Activated naive CD4-positive, alpha-beta T cell treated with anti-CD3 and anti-CD28 coated beads, Interleukin-2, amount 50 U/mL, for 72 hours (primary cell): ENCODE data around the gene NHERF1. TPM values are rescaled to one million over a fixed set of nuclear protein-coding genes. Genes with fewer than 3 reads are reported as not detected.
A peak's percentile ranks its signal among the peaks of the same experiment; 100 is the strongest.

Experiments
- ATAC-seq, 2 donors: fragments of 150-1000 bp; cut with Tn5 transposase; 2 replicates each; pipeline ENCODE4 v1.10.0; 2021; ENCODE audit warnings: mild to moderate bottlenecking in 2 of 2, moderate library complexity in 2 of 2
- DNase-seq, 2 donors: peaks; one replicate each; pipeline ENCODE4 v3.0.0; 2021 to 2022; ENCODE audit warnings: low spot score in 2 of 2
- H3K27ac Mint-ChIP-seq, 2 donors: one replicate each; pipeline ENCODE4 v1.8.0; 2022; ENCODE audit warnings: mild to moderate bottlenecking in 2 of 2, mixed read lengths in 2 of 2
- H3K36me3 Mint-ChIP-seq, 2 donors: one replicate each; pipeline ENCODE4 v1.8.0; 2022; ENCODE audit warnings: mixed read lengths in 2 of 2
- H3K9me3 Mint-ChIP-seq, 2 donors: one replicate each; pipeline ENCODE4 v1.8.0; 2022; ENCODE audit warnings: mixed read lengths in 2 of 2
- total RNA-seq, 2 donors: library from RNA; stranded (reverse); gene quantifications; one replicate each; pipeline ENCODE4 v1.2.3, GENCODE V29; 2022

The NHERF1 gene
- total RNA-seq, 2 donors from 2014 or later = 59.0 to 114 TPM

GRCh38 chr17:74801896-74802295 is 53.5 kb downstream of the NHERF1 start:
- DNase-seq (no peak), ATAC-seq (no peak)
- Mint-ChIP-seq H3K27ac (peak overlapping the region in 1 of 2 donors; percentile 7), H3K36me3 (no peaks in the 10 kb centered on the region), H3K9me3 (no peaks in the 10 kb centered on the region)

- ATAC-seq = no peak
- no peaks in the 10 kb centered on the region for H3K36me3 Mint-ChIP-seq
Measured at GRCh38 chr17:74803388-74803930, 55.0 kb downstream of the NHERF1 start.

GRCh38 chr17:74803971-74804370 is 55.5 kb downstream of the NHERF1 start:
- ATAC-seq (no peak), DNase-seq (no peak)
- no peak overlapping the region for H3K27ac Mint-ChIP-seq
- no peaks in the 10 kb centered on the region for H3K9me3 Mint-ChIP-seq
- no peaks in the 10 kb centered on the region for H3K36me3 Mint-ChIP-seq

More at GRCh38 chr17:74803388-74803930, 55.0 kb downstream of the NHERF1 start:
- DNase-seq = no peak
- Mint-ChIP-seq H3K27ac (no peak overlapping the region), H3K9me3 (no peaks in the 10 kb centered on the region)

- no peak overlapping the region for H3K27ac Mint-ChIP-seq
- H3K36me3 Mint-ChIP-seq = no peaks in the 10 kb centered on the region
- DNase-seq = no peak
- no peaks in the 10 kb centered on the region for H3K9me3 Mint-ChIP-seq
- no peak for ATAC-seq
Measured at GRCh38 chr17:74804683-74805082, 56.3 kb downstream of the NHERF1 start.

GRCh38 chr17:74805591-74805991 is 57.2 kb downstream of the NHERF1 start:
- ATAC-seq (no peak), DNase-seq (no peak)

GRCh38 chr17:74806334-74806733 is 57.9 kb downstream of the NHERF1 start:
- Mint-ChIP-seq H3K27ac (no peak overlapping the region), H3K9me3 (no peaks in the 10 kb centered on the region), H3K36me3 (no peaks in the 10 kb centered on the region)
- no peak for ATAC-seq
- DNase-seq = no peak

More at GRCh38 chr17:74805591-74805991, 57.2 kb downstream of the NHERF1 start:
- no peaks in the 10 kb centered on the region for H3K36me3 Mint-ChIP-seq
- H3K27ac Mint-ChIP-seq = no peak overlapping the region
- H3K9me3 Mint-ChIP-seq = no peaks in the 10 kb centered on the region

- H3K9me3 Mint-ChIP-seq = no peaks in the 10 kb centered on the region
- no peak for ATAC-seq
- no peak overlapping the region for H3K27ac Mint-ChIP-seq
- no peaks in the 10 kb centered on the region for H3K36me3 Mint-ChIP-seq
- DNase-seq = no peak
Measured at GRCh38 chr17:74807441-74807840, 59.0 kb downstream of the NHERF1 start.

- no peak for ATAC-seq
- Mint-ChIP-seq H3K27ac (no peak overlapping the region), H3K36me3 (no peaks in the 10 kb centered on the region), H3K9me3 (no peaks in the 10 kb centered on the region)
- DNase-seq = no peak
Measured at GRCh38 chr17:74807925-74808324, 59.5 kb downstream of the NHERF1 start.

GRCh38 chr17:74808714-74809430 is 60.4 kb downstream of the NHERF1 start:
- H3K9me3 Mint-ChIP-seq = no peaks in the 10 kb centered on the region
- ATAC-seq (no peak), DNase-seq (no peak)
- no peaks in the 10 kb centered on the region for H3K36me3 Mint-ChIP-seq
- H3K27ac Mint-ChIP-seq = no peak overlapping the region

GRCh38 chr17:74810699-74811485 is 62.5 kb downstream of the NHERF1 start:
- no peak for ATAC-seq
- Mint-ChIP-seq H3K27ac (no peak overlapping the region), H3K36me3 (no peaks in the 10 kb centered on the region), H3K9me3 (no peaks in the 10 kb centered on the region)
- DNase-seq = no peak

GRCh38 chr17:74812109-74813009 is 63.9 kb downstream of the NHERF1 start:
- H3K27ac Mint-ChIP-seq = peak overlapping the region in 1 of 2 donors; percentile 29
- no peaks in the 10 kb centered on the region for H3K9me3 Mint-ChIP-seq
- no peaks in the 10 kb centered on the region for H3K36me3 Mint-ChIP-seq
- no peak for DNase-seq
- ATAC-seq = no peak

GRCh38 chr17:74814453-74814852 is 66.0 kb downstream of the NHERF1 start:
- DNase-seq (no peak), ATAC-seq (no peak)
- Mint-ChIP-seq H3K27ac (no peak overlapping the region), H3K36me3 (peaks cover 0 to 6% of the 10 kb centered on the region in 2 donors), H3K9me3 (no peaks in the 10 kb centered on the region)

GRCh38 chr17:74815067-74815466 is 66.6 kb downstream of the NHERF1 start:
- ATAC-seq = no peak
- no peak overlapping the region for H3K27ac Mint-ChIP-seq
- H3K9me3 Mint-ChIP-seq = no peaks in the 10 kb centered on the region
- no peak for DNase-seq
- peaks cover 0 to 6% of the 10 kb centered on the region in 2 donors for H3K36me3 Mint-ChIP-seq

GRCh38 chr17:74815550-74816370 is 67.3 kb downstream of the NHERF1 start:
- Mint-ChIP-seq H3K9me3 (no peaks in the 10 kb centered on the region), H3K27ac (peak overlapping the region in 1 of 2 donors; percentile 65), H3K36me3 (peaks cover 0 to 6% of the 10 kb centered on the region in 2 donors)
- ATAC-seq (no peak), DNase-seq (no peak)

GRCh38 chr17:74816905-74817620 is 68.6 kb downstream of the NHERF1 start:
- ATAC-seq = no peak
- H3K27ac Mint-ChIP-seq = no peak overlapping the region

More at GRCh38 chr17:74816905-74817620, 68.6 kb downstream of the NHERF1 start:
- no peak for DNase-seq
- H3K36me3 Mint-ChIP-seq = peaks cover 0 to 6% of the 10 kb centered on the region in 2 donors
- H3K9me3 Mint-ChIP-seq = no peaks in the 10 kb centered on the region
